HG02852 (cell line): Measurements from ENCODE around the gene PRDM10.

ENCODE experiments used
- ATAC-seq: cut with Tn5 transposase; IDR thresholded peaks from one replicate; pipeline ENCODE4 v1.9.1; 2021; ENCODE audit warnings: mild to moderate bottlenecking, moderate library complexity; ENCODE audit not compliant: unreplicated experiment

Gene PRDM10

GRCh38 chr11:129950101-129951091, 52.2 kb downstream of the PRDM10 start:
- ATAC-seq: no peak

GRCh38 chr11:129948926-129949466, 53.6 kb downstream of the PRDM10 start:
- no peak for ATAC-seq

- no peak for ATAC-seq
Measured at GRCh38 chr11:129947474-129947873, 55.2 kb downstream of the PRDM10 start.

- ATAC-seq: no peak
Measured at GRCh38 chr11:129946965-129947364, 55.7 kb downstream of the PRDM10 start.

- no peak for ATAC-seq
Measured at GRCh38 chr11:129946256-129946655, 56.4 kb downstream of the PRDM10 start.

GRCh38 chr11:129945373-129945772, 57.3 kb downstream of the PRDM10 start:
- ATAC-seq: no peak

- ATAC-seq: no peak
Measured at GRCh38 chr11:129944696-129945095, 57.9 kb downstream of the PRDM10 start.

- ATAC-seq: no peak
Measured at GRCh38 chr11:129943036-129943435, 59.6 kb downstream of the PRDM10 start.

- ATAC-seq: no peak
Measured at GRCh38 chr11:129939510-129939909, 63.1 kb downstream of the PRDM10 start.

GRCh38 chr11:129938764-129939163, 63.9 kb downstream of the PRDM10 start:
- ATAC-seq: no peak

- no peak for ATAC-seq
Measured at GRCh38 chr11:129937592-129938238, 64.9 kb downstream of the PRDM10 start.

GRCh38 chr11:129935723-129936122, 66.9 kb downstream of the PRDM10 start:
- ATAC-seq: no peak

GRCh38 chr11:129933891-129934290, 68.7 kb downstream of the PRDM10 start:
- ATAC-seq: no peak

GRCh38 chr11:129933262-129933661, 69.4 kb downstream of the PRDM10 start:
- ATAC-seq: no peak

- no peak for ATAC-seq
Measured at GRCh38 chr11:129932381-129933067, 70.1 kb downstream of the PRDM10 start.

GRCh38 chr11:129930743-129931142, 71.9 kb downstream of the PRDM10 start:
- ATAC-seq: no peak

GRCh38 chr11:129930296-129930695, 72.3 kb downstream of the PRDM10 start:
- no peak for ATAC-seq

GRCh38 chr11:129929721-129930120, 72.9 kb downstream of the PRDM10 start:
- no peak for ATAC-seq

- no peak for ATAC-seq
Measured at GRCh38 chr11:129928923-129929692, 73.5 kb downstream of the PRDM10 start.

- ATAC-seq: no peak
Measured at GRCh38 chr11:129922674-129923073, 80.0 kb downstream of the PRDM10 start.
